ENCODE results near the gene EXOC6B.

DNA sequence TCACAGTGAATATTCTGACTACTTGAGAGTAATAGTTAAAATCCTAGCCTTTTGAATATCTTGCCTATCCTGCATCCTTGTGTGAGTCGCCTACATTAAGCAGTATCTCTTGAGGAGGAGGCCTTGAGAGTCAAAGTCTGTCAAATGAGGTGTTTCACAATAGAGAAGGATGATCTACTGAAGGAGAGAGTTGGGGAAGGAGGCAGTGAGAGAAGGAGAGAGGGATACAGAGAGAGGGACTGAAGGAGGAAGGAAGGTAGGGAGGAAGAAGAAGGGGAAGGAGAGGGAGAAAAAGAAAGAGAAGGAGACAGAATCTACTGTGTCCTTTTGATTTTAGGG lies 554.6 kb downstream of the EXOC6B start:
- TF ChIP-seq CTCF (IDR thresholded peaks at IDR 0.05) (no peak), POLR2A (IDR thresholded peaks at IDR 0.05) (no peak)
